HCT116 (cell line): ENCODE measurements around the gene PDE4B. TPM values are rescaled to one million over a fixed set of nuclear protein-coding genes. Genes with fewer than 3 reads are reported as not detected.

ENCODE experiments used
- ATAC-seq: fragments of 200-7000 bp; cut with Tn5 transposase; 2 replicates; pipeline ENCODE4 v1.9.1; 2020; ENCODE audit warnings: mild to moderate bottlenecking, moderate library complexity
- BruUV-seq: library from RNA; stranded (reverse); fragments of 400-500 nt; replicated peaks from 2 replicates; lab custom pipeline; 2021; lab: Mats Ljungman, UMichigan
- CTCF ChIA-PET: fragments of 300-600 bp; sonication (Branson Sonifier 250); formaldehyde crosslinking; loops from one replicate; lab custom pipeline; 2021; ENCODE audit warnings: antibody characterized with exemption; lab: Charles Lee
- POLR2A ChIA-PET: fragments of 300-600, 350-600 bp; sonication (Branson Sonifier 250); formaldehyde crosslinking; loops from one replicate; lab custom pipeline; 2021; ENCODE audit warnings: antibody characterized with exemption; lab: Charles Lee
- RAD21 ChIA-PET, 2 experiments: fragments of 300-600 bp; sonication (Branson Sonifier 250); formaldehyde crosslinking; loops; one replicate each; lab custom pipeline; 2023; ENCODE audit warnings: low total read pairs in 2 of 2; ENCODE audit not compliant: uncharacterized antibody in 2 of 2, unreplicated experiment in 2 of 2, low non-redundant PET in 1 of 2; lab: Charles Lee
- DNase-seq: peaks from one replicate; pipeline ENCODE4 v3.0.0-alpha.2; 2010; ENCODE audit warnings: low read depth, low spot score
- H2AFZ ChIP-seq: fragments of 200-600 bp; shearing (Covaris generic), sonication (generic); 2 replicates; pipeline ENCODE4 v1.6.1; 2017; ENCODE audit warnings: low read depth, mixed run types, mixed read lengths, antibody characterized with exemption, low read length; ENCODE audit not compliant: poor library complexity, severe bottlenecking
- H3K27ac ChIP-seq: 2 replicates; pipeline ENCODE4 v1.5.1; 2012; ENCODE audit warnings: low read depth, low read length
- H3K27me3 ChIP-seq: fragments of 200-600 bp; sonication (generic); 2 replicates; pipeline ENCODE4 v1.6.1; 2016; ENCODE audit warnings: mixed run types, low read length, mixed read lengths; ENCODE audit not compliant: insufficient read depth
- H3K36me3 ChIP-seq, 2 experiments: fragments of 200-500 bp in 1 of 2; fragments of 200-600 bp in 1 of 2; sonication (Bioruptor generic) in 1 of 2; sonication (generic) in 1 of 2; 2 replicates each; pipeline versions ENCODE4 v1.5.1 to v1.6.1; 2014 to 2016; ENCODE audit warnings: low read length in 2 of 2, inconsistent platforms in 1 of 2, mixed read lengths in 1 of 2, mixed run types in 1 of 2; ENCODE audit not compliant: insufficient read depth in 2 of 2, control insufficient read depth in 1 of 2
- H3K4me1 ChIP-seq, 2 experiments: fragments of 200-600 bp in 1 of 2; sonication (generic) in 1 of 2; 2 replicates each; pipeline versions ENCODE4 v1.5.1 to v1.6.1; 2012 to 2017; ENCODE audit warnings: low read length in 2 of 2, inconsistent platforms in 1 of 2, mild to moderate bottlenecking in 1 of 2, mixed read lengths in 1 of 2, mixed run types in 1 of 2, moderate library complexity in 1 of 2; ENCODE audit not compliant: insufficient read depth in 2 of 2, control insufficient read depth in 1 of 2
- H3K4me2 ChIP-seq: fragments of 200-600 bp; sonication (generic); 2 replicates; pipeline ENCODE4 v1.6.1; 2017; ENCODE audit warnings: mixed run types, low read length, mixed read lengths
- H3K4me3 ChIP-seq, 2 experiments: fragments of 200-600 bp in 1 of 2; sonication (generic) in 1 of 2; replicated peaks in 1 of 2; 2 replicates each; pipeline ENCODE4 v1.5.1; 2011 to 2016; ENCODE audit warnings: low read length in 2 of 2, control low read depth in 1 of 2, low read depth in 1 of 2, mild to moderate bottlenecking in 1 of 2, mixed read lengths in 1 of 2, mixed run types in 1 of 2
- H3K79me2 ChIP-seq: fragments of 200-600 bp; sonication (generic); 2 replicates; pipeline ENCODE4 v1.6.1; 2017; ENCODE audit warnings: mild to moderate bottlenecking, mixed run types, low read length, moderate library complexity, mixed read lengths; ENCODE audit not compliant: insufficient read depth
- H3K9ac ChIP-seq: fragments of 200-600 bp; sonication (generic); 2 replicates; pipeline ENCODE4 v1.6.1; 2016; ENCODE audit warnings: low read length, mixed read lengths
- H3K9me2 ChIP-seq: fragments of 200-600 bp; sonication (generic), shearing (Covaris generic); 2 replicates; pipeline ENCODE4 v1.6.1; 2017; ENCODE audit warnings: mixed run types, mild to moderate bottlenecking, moderate library complexity; ENCODE audit not compliant: insufficient read depth
- H3K9me3 ChIP-seq, 2 experiments: fragments of 200-500 bp in 1 of 2; fragments of 200-600 bp in 1 of 2; sonication (Bioruptor generic) in 1 of 2; sonication (generic) in 1 of 2; 2 replicates each; pipeline ENCODE4 v1.6.1; 2014 to 2017; ENCODE audit warnings: low read length in 2 of 2, mixed read lengths in 2 of 2, inconsistent platforms in 1 of 2, low read depth in 1 of 2, mild to moderate bottlenecking in 1 of 2, mixed run types in 1 of 2, moderate library complexity in 1 of 2; ENCODE audit not compliant: control insufficient read depth in 1 of 2, insufficient read depth in 1 of 2
- H4K20me1 ChIP-seq: fragments of 200-600 bp; sonication (generic), shearing (Covaris generic); 2 replicates; pipeline ENCODE4 v1.6.1; 2017; ENCODE audit warnings: mixed run types, mild to moderate bottlenecking, moderate library complexity; ENCODE audit not compliant: insufficient read depth
- EGR1 ChIP-seq: IDR thresholded peaks from 2 replicates; pipeline ENCODE4 v1.6.1; 2012; ENCODE audit warnings: low read depth
- EZH2phosphoT487 ChIP-seq: fragments of 200-600 bp; IDR thresholded peaks from 2 replicates; pipeline ENCODE4 v1.6.1; 2018; ENCODE audit warnings: antibody characterized with exemption, borderline replicate concordance
- FOSL1 ChIP-seq: IDR thresholded peaks from 2 replicates; pipeline ENCODE4 v1.6.1; 2012; ENCODE audit warnings: low read depth
- MAX ChIP-seq: IDR thresholded peaks from 2 replicates; pipeline ENCODE4 v1.6.1; 2012
- POLR2AphosphoS5 ChIP-seq: IDR thresholded peaks from 2 replicates; pipeline ENCODE4 v1.6.1; 2011; ENCODE audit warnings: mild to moderate bottlenecking, low read depth, low read length, moderate library complexity
- SIN3A ChIP-seq: IDR thresholded peaks from 2 replicates; pipeline ENCODE4 v1.6.1; 2012; ENCODE audit warnings: low read depth
- SP1 ChIP-seq: IDR thresholded peaks from 2 replicates; pipeline ENCODE4 v1.6.1; 2012; ENCODE audit warnings: low read depth
- SRF ChIP-seq: IDR thresholded peaks from 2 replicates; pipeline ENCODE4 v1.6.1; 2012; ENCODE audit warnings: low read depth
- ZBTB33 ChIP-seq: IDR thresholded peaks from 2 replicates; pipeline ENCODE4 v1.6.1; 2011; ENCODE audit warnings: mild to moderate bottlenecking, low read length, moderate library complexity; ENCODE audit not compliant: insufficient replicate concordance; ENCODE audit errors: extremely low read depth
- ZNF274 ChIP-seq: fragments of 200-500 bp; sonication (Bioruptor generic); IDR thresholded peaks from 2 replicates; pipeline ENCODE4 v1.6.1; 2014; ENCODE audit warnings: mild to moderate bottlenecking, low read depth, low read length, inconsistent platforms
- intact Hi-C: fragments of 100-400 bp; cut with micrococcal nuclease; formaldehyde crosslinking; loops from 2 replicates; pipeline ENCODE4 v1.10.0; 2022
- total RNA-seq: library from RNA; stranded (reverse); gene quantifications from one replicate; pipeline ENCODE4 v1.2.1, GENCODE V29; 2021; ENCODE audit not compliant: unreplicated experiment
- TF ChIP-seq, protein P1 (sequence below): IDR thresholded peaks from 2 replicates; pipeline ENCODE4 v1.6.1; 2012; ENCODE audit warnings: low read depth
- TF ChIP-seq, protein P2 (sequence below), 3 experiments: fragments of 200-600 bp in 1 of 3; sonication (generic) in 1 of 3; IDR thresholded peaks in 2 of 3; conservative IDR thresholded peaks in 1 of 3; 2 replicates each; pipeline ENCODE4 v1.5.1; 2012 to 2017; ENCODE audit warnings: low read depth in 2 of 3, low read length in 2 of 3, antibody characterized with exemption in 1 of 3, borderline replicate concordance in 1 of 3, control low read depth in 1 of 3, mild to moderate bottlenecking in 1 of 3, mixed read lengths in 1 of 3, mixed run types in 1 of 3, moderate library complexity in 1 of 3; ENCODE audit not compliant: insufficient read depth in 1 of 3

PDE4B gene
- total RNA-seq, 1 experiment from 2014 or later, result 76.9 TPM

GRCh38 chr1:66348776-66349175 lies 556.1 kb downstream of the PDE4B start (continued):
- TF ChIP-seq ZBTB33 (no peak), EZH2phosphoT487 (no peak), SIN3A (no peak), SRF (no peak), EGR1 (no peak), ZNF274 (no peak), POLR2AphosphoS5 (no peak)
- TF ChIP-seq, protein P1, sequence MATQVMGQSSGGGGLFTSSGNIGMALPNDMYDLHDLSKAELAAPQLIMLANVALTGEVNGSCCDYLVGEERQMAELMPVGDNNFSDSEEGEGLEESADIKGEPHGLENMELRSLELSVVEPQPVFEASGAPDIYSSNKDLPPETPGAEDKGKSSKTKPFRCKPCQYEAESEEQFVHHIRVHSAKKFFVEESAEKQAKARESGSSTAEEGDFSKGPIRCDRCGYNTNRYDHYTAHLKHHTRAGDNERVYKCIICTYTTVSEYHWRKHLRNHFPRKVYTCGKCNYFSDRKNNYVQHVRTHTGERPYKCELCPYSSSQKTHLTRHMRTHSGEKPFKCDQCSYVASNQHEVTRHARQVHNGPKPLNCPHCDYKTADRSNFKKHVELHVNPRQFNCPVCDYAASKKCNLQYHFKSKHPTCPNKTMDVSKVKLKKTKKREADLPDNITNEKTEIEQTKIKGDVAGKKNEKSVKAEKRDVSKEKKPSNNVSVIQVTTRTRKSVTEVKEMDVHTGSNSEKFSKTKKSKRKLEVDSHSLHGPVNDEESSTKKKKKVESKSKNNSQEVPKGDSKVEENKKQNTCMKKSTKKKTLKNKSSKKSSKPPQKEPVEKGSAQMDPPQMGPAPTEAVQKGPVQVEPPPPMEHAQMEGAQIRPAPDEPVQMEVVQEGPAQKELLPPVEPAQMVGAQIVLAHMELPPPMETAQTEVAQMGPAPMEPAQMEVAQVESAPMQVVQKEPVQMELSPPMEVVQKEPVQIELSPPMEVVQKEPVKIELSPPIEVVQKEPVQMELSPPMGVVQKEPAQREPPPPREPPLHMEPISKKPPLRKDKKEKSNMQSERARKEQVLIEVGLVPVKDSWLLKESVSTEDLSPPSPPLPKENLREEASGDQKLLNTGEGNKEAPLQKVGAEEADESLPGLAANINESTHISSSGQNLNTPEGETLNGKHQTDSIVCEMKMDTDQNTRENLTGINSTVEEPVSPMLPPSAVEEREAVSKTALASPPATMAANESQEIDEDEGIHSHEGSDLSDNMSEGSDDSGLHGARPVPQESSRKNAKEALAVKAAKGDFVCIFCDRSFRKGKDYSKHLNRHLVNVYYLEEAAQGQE, result no peak

DNA sequence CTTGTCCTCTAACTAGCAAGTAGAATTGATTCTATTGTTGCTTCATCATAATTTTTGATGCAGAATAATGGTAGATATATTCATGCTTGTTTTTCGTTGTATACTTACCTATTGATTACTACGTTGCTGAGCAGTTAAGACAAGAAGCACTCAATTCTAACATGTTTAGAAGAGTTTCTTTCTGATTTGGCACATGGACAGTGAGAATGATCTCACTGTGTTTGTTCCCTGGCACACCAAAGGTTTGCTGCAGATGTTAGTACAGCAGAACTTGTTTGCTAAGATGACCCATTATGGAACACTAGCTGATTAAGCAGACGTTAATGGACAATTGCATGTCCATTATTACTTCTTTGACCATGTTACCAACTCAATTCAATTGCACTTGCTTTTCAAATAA lies 556.5 kb downstream of the PDE4B start:
- Histone ChIP-seq H3K4me3 (peak overlapping the region in 1 of 2 experiments; percentile 4; a peak in 1 of 4 replicates), H3K9ac (peak overlapping the region; percentile 66), H3K4me1 (peaks cover 93 to 100% of the 10 kb centered on the region in 2 experiments), H3K79me2 (peaks cover 99% of the 10 kb centered on the region), H2AFZ (no peak overlapping the region), H3K36me3 (0 out of 4 replicates have a peak, but pooled peaks cover 0 to 4% of the 10 kb centered on the region in 2 experiments), H3K9me2 (no peaks in the 10 kb centered on the region), H3K4me2 (peak overlapping the region; percentile 61), H3K27ac (peak overlapping the region; percentile 96), H3K27me3 (no peaks in the 10 kb centered on the region), H4K20me1 (no peaks in the 10 kb centered on the region), H3K9me3 (no peaks in the 10 kb centered on the region)
- no peak for ATAC-seq
- POLR2A ChIA-PET, result interaction anchor here (1.4 to 1.6 kb wide), 2 partner anchors 15 to 66 kb away, joined by 3 to 4 read pairs; no protein-coding TSS in a partner anchor
- RAD21 ChIA-PET, result interaction anchor here in 1 of 2 experiments (1.6 kb wide), 1 partner anchor 17 kb away, joined by 5 read pairs; no protein-coding TSS in a partner anchor
- BruUV-seq, result no TSS peak
- intact Hi-C loops, result no loop called here
- CTCF ChIA-PET, result no interaction called here
- DNase-seq, result no peak
- TF ChIP-seq SP1 (peak; percentile 58), FOSL1 (0 out of 2 replicates have a peak, but pooled peaks have one; percentile 18), POLR2AphosphoS5 (peak; percentile 39; the same call in 1 of the 2 replicates), MAX (peak; percentile 59; the same call in 1 of the 2 replicates)
- TF ChIP-seq, protein P2, sequence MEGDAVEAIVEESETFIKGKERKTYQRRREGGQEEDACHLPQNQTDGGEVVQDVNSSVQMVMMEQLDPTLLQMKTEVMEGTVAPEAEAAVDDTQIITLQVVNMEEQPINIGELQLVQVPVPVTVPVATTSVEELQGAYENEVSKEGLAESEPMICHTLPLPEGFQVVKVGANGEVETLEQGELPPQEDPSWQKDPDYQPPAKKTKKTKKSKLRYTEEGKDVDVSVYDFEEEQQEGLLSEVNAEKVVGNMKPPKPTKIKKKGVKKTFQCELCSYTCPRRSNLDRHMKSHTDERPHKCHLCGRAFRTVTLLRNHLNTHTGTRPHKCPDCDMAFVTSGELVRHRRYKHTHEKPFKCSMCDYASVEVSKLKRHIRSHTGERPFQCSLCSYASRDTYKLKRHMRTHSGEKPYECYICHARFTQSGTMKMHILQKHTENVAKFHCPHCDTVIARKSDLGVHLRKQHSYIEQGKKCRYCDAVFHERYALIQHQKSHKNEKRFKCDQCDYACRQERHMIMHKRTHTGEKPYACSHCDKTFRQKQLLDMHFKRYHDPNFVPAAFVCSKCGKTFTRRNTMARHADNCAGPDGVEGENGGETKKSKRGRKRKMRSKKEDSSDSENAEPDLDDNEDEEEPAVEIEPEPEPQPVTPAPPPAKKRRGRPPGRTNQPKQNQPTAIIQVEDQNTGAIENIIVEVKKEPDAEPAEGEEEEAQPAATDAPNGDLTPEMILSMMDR (IDR thresholded peaks at IDR 0.05 in 2 of 3, conservative IDR thresholded peaks at IDR 0.05 in 1 of 3; ENCODE audit: borderline replicate concordance in 1 of 3, insufficient read depth in 1 of 3, low read depth in 2 of 3, low read length in 2 of 3), result no peak
- TF ChIP-seq, protein P1, result no peak
